Cardiac muscle cell (in vitro differentiated cells and primary cell): ENCODE measurements around the gene FOSL2. TPM values are rescaled to one million over a fixed set of nuclear protein-coding genes. Genes with fewer than 3 reads are reported as not detected.

Experiments used
- DNase-seq, 2 donors: peaks; one replicate each; pipeline versions ENCODE4 v3.0.0 to v3.0.0-alpha.2; 2010 to 2017; ENCODE audit warnings: low read depth in 1 of 2, low spot score in 1 of 2
- H3K27ac ChIP-seq: fragments of 200-600 bp; sonication (generic); 2 replicates; pipeline ENCODE4 v1.5.1; 2016
- H3K27me3 ChIP-seq: fragments of 200-600 bp; sonication (generic); 2 replicates; pipeline ENCODE4 v1.6.0; 2016; ENCODE audit warnings: control low read depth
- H3K36me3 ChIP-seq: fragments of 200-600 bp; sonication (generic); 2 replicates; pipeline ENCODE4 v1.5.1; 2016; ENCODE audit warnings: control low read depth
- H3K4me1 ChIP-seq: fragments of 200-600 bp; sonication (generic); 2 replicates; pipeline ENCODE4 v1.8.1; 2017; ENCODE audit warnings: low read depth, mild to moderate bottlenecking, mixed run types
- H3K4me3 ChIP-seq: fragments of 200-600 bp; sonication (generic); 2 replicates; pipeline ENCODE4 v1.5.1; 2016; ENCODE audit warnings: mild to moderate bottlenecking
- H3K9me3 ChIP-seq: fragments of 200-600 bp; sonication (generic); 2 replicates; pipeline ENCODE4 v1.5.1; 2017; ENCODE audit warnings: low read depth, mild to moderate bottlenecking, control low read depth
- polyA plus RNA-seq: library from polyadenylated mRNA; unstranded; fragments of >200 nt; fragmentation: Nextera tagmentation; extraction: Ambion mirVana; gene quantifications from 2 replicates; pipeline ENCODE4 v1.2.1, GENCODE V29; 2016
- total RNA-seq: library from RNA; depleted of rRNA; stranded (reverse); fragments of >200 nt; gene quantifications from 2 replicates; pipeline ENCODE4 v1.2.3, GENCODE V29; 2016
- TF ChIP-seq, protein P1 (sequence below): IDR thresholded peaks from 2 replicates; pipeline ENCODE4 v1.5.1; 2012; ENCODE audit warnings: low read depth, mild to moderate bottlenecking, low read length

FOSL2 gene
- total and polyA plus RNA-seq, 2 experiments from 2014 or later = 2.0 to 3.5 TPM

DNA sequence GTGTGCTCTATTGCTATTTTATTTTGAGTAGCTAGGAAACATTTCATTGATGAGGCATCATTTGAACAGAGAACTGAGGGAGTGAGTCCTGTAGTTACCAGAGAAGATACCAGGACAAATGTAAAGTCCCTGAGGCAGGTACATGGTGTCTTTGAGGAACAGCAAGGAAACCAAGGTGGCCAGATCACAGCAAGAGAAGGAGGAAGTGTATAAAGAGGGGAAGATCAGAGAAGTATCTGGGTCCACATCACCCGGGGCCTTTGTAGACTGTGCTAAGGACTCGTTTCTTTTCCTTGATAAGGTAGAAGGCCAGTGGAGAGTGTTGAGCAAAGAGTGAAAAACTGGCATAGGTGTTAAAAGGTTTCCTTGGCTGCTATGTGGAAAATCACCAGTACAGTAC, 68.4 kb downstream of the FOSL2 start:
- no peaks in the 10 kb centered on the region for H3K27me3 ChIP-seq
- H3K4me1 ChIP-seq = peaks cover 6% of the 10 kb centered on the region
- H3K36me3 ChIP-seq = no peaks in the 10 kb centered on the region
- DNase-seq = no peak
- H3K9me3 ChIP-seq = no peaks in the 10 kb centered on the region
- H3K27ac ChIP-seq = no peak overlapping the region
- TF ChIP-seq, protein P1, sequence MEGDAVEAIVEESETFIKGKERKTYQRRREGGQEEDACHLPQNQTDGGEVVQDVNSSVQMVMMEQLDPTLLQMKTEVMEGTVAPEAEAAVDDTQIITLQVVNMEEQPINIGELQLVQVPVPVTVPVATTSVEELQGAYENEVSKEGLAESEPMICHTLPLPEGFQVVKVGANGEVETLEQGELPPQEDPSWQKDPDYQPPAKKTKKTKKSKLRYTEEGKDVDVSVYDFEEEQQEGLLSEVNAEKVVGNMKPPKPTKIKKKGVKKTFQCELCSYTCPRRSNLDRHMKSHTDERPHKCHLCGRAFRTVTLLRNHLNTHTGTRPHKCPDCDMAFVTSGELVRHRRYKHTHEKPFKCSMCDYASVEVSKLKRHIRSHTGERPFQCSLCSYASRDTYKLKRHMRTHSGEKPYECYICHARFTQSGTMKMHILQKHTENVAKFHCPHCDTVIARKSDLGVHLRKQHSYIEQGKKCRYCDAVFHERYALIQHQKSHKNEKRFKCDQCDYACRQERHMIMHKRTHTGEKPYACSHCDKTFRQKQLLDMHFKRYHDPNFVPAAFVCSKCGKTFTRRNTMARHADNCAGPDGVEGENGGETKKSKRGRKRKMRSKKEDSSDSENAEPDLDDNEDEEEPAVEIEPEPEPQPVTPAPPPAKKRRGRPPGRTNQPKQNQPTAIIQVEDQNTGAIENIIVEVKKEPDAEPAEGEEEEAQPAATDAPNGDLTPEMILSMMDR = no peak
- no peak overlapping the region for H3K4me3 ChIP-seq

DNA sequence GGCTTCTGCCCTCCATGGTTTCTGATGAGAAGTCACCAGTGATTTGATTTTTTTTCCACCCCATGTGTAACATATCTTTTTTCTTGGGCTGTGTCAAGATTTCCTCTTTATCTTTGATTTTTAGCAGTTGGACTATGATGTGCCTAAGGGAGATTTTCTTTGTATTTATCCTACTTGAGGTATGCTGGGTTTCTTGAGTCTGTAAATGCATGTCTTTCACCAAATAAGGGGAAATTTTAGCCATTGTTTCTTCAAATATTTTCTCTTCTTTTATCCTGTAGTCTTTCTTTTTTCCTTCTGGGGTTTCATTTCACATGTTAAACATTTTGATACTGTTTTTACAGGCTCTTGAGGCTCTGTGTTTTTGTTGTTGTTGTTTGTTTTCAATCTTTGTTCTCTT, 69.5 kb downstream of the FOSL2 start:
- DNase-seq = no peak
- no peaks in the 10 kb centered on the region for H3K36me3 ChIP-seq
- no peak overlapping the region for H3K4me3 ChIP-seq
- no peaks in the 10 kb centered on the region for H3K27me3 ChIP-seq
- H3K9me3 ChIP-seq = no peaks in the 10 kb centered on the region
- no peak overlapping the region for H3K27ac ChIP-seq
- TF ChIP-seq, protein P1 = no peak
- H3K4me1 ChIP-seq = peaks cover 6% of the 10 kb centered on the region

DNA sequence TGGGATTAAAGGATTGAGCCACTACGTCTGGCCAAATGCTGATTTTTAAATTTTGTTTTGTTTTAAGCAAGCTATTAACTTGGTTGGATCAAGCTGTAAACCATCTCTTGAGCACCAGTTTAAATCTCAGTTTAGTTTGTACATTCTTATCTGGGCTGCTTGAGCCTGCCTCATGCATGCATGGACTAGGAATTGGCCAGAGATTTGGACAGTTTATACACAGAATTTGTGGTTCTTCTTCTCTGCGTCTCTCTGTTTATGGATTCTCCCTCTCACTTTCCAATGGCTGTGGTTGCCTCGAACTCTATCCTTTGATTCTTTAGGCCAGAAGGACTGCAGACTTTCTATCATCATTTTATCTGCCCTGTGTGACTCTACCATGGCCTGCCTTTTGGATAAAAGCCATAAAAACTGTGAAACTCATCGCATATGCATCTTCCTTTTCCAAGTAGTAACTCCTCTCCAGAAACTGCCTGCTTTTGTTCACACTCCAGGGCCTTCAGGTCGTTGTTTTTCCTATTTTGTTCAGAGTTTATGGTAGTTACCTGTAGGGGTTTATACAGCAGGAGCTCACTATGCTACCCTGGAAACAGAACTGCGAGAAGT, 70.7 kb downstream of the FOSL2 start:
- TF ChIP-seq, protein P1 = no peak
- no peak overlapping the region for H3K27ac ChIP-seq
- H3K9me3 ChIP-seq = no peaks in the 10 kb centered on the region
- no peak for DNase-seq
- H3K27me3 ChIP-seq = no peaks in the 10 kb centered on the region
- H3K4me1 ChIP-seq = peaks cover 6% of the 10 kb centered on the region
- no peak overlapping the region for H3K4me3 ChIP-seq
- no peaks in the 10 kb centered on the region for H3K36me3 ChIP-seq

DNA sequence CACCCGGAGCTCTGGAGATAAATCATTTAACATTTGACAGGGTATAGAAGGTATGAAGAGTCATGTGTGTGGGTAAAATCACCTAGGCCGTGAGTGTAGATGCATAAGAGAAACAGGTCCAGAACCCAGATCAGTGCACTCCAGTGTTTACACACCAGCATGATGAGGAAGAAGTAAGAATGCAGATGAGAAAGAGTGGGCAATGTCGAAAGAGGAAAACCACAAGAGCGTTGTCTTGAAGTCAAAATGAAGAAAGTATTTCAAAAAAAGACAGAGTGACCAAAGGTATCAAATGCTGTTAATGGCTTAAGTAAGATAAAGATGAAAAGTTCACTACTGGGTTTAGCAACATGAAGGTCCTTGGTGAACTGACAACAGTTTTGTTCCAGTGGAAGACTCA, 71.2 kb downstream of the FOSL2 start:
- no peak overlapping the region for H3K4me3 ChIP-seq
- peak in 1 of 2 donors; percentile 54 for DNase-seq
- H3K27me3 ChIP-seq = no peaks in the 10 kb centered on the region
- H3K36me3 ChIP-seq = no peaks in the 10 kb centered on the region
- no peak overlapping the region for H3K27ac ChIP-seq
- TF ChIP-seq, protein P1 = no peak
- peaks cover 6% of the 10 kb centered on the region for H3K4me1 ChIP-seq
- H3K9me3 ChIP-seq = no peaks in the 10 kb centered on the region

DNA sequence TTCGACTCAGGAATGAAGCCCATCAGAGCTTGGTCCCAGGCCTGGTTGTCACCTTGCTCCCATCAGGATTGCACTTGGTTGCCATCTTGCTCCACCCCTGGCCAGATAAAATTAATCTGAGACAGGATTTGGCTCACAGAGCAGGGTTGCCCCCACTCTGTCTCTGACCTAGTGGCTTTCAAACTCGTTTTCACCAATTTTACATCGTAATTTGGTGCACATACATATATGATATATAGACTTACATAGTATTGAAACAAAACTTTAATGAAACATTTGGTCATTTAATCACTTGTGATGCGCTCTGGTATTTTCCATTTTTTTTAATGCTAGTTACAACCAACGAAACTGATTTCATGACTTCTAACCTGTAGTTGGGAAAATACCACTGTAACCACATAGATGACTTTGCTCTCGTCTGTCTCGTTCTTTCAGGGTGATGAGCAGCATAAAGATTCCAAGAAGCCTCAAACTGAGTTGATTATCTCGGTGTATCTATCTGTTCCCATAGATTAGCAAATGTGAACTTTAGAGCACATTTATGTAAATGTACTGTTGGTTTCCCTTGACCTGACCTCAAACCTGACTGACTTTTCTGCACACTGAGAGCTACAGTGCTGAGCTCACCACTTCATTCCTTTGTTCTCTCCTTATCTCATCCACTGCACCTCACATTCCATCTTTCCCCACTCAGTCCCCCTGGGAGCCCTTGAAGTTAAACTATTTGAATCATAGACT, 72.7 kb downstream of the FOSL2 start:
- Histone ChIP-seq H3K27ac (peak overlapping the region; percentile 39), H3K4me1 (peaks cover 6% of the 10 kb centered on the region), H3K4me3 (no peak overlapping the region), H3K36me3 (no peaks in the 10 kb centered on the region), H3K9me3 (no peaks in the 10 kb centered on the region), H3K27me3 (no peaks in the 10 kb centered on the region)
- peak in 1 of 2 donors; percentile 31 for DNase-seq
- TF ChIP-seq, protein P1 = no peak

Other genes with a start within 250 kb of the FOSL2 start
- 0.39 and 1.2 TPM in 2 replicates for gene PLB1, start 103.2 kb downstream of the FOSL2 start, total RNA-seq
- gene PLB1, start 103.2 kb downstream of the FOSL2 start, polyA plus RNA-seq = 0.25 and 1.1 TPM in 2 replicates